HepG2 (cell line): ENCODE measurements around the gene CAMK2D. TPM values are rescaled to one million over a fixed set of nuclear protein-coding genes. Genes with fewer than 3 reads are reported as not detected.

Experiments
- ARID5B ChIP-seq: IDR thresholded peaks from 2 replicates; pipeline ENCODE4 v1.4.0; 2020; ENCODE audit warnings: mild to moderate bottlenecking, missing genetic modification reagents
- ARNTL ChIP-seq: sonication (generic); formaldehyde crosslinking; IDR thresholded peaks from 2 replicates; pipeline ENCODE4 v1.4.0; 2020; ENCODE audit warnings: mild to moderate bottlenecking, missing genetic modification reagents
- BCL6 ChIP-seq: IDR thresholded peaks from 2 replicates; pipeline ENCODE4 v1.6.1; 2016; ENCODE audit warnings: missing genetic modification reagents, missing compliant biosample characterization
- BRD4 ChIP-seq: sonication (generic); formaldehyde crosslinking; IDR thresholded peaks from 2 replicates; pipeline ENCODE4 v1.4.0; 2020; ENCODE audit warnings: missing genetic modification reagents
- E2F1 ChIP-seq: sonication (generic); formaldehyde crosslinking; IDR thresholded peaks from 2 replicates; pipeline ENCODE4 v1.5.0; 2020; ENCODE audit warnings: missing genetic modification reagents
- ELF4 ChIP-seq: sonication (generic); formaldehyde crosslinking; IDR thresholded peaks from 2 replicates; pipeline ENCODE4 v1.5.0; 2020; ENCODE audit warnings: missing genetic modification reagents, mild to moderate bottlenecking, moderate library complexity, borderline replicate concordance
- ETV5 ChIP-seq: IDR thresholded peaks from 2 replicates; pipeline ENCODE4 v1.6.1; 2018; ENCODE audit warnings: missing biosample characterization, missing genetic modification reagents, inconsistent platforms, borderline replicate concordance
- FOSL2 ChIP-seq: sonication (generic); formaldehyde crosslinking; IDR thresholded peaks from 2 replicates; pipeline ENCODE4 v1.4.0; 2020; ENCODE audit warnings: missing genetic modification reagents
- KLF12 ChIP-seq: sonication (generic); formaldehyde crosslinking; IDR thresholded peaks from 2 replicates; pipeline ENCODE4 v1.4.0; 2020; ENCODE audit warnings: missing genetic modification reagents, borderline replicate concordance
- MEF2D ChIP-seq: sonication (generic); formaldehyde crosslinking; IDR thresholded peaks from 2 replicates; pipeline ENCODE4 v1.5.1; 2020; ENCODE audit warnings: mild to moderate bottlenecking, missing genetic modification reagents
- RARA ChIP-seq: IDR thresholded peaks from 2 replicates; pipeline ENCODE4 v1.6.1; 2016; ENCODE audit warnings: missing genetic modification reagents, missing compliant biosample characterization
- RCOR2 ChIP-seq: IDR thresholded peaks from 2 replicates; pipeline ENCODE4 v1.6.1; 2016; ENCODE audit warnings: missing biosample characterization, missing genetic modification reagents
- SKI ChIP-seq: fragments of 450-650 bp; IDR thresholded peaks from one replicate; pipeline ENCODE4 v1.6.1; 2018; ENCODE audit warnings: mild to moderate bottlenecking; ENCODE audit not compliant: partially characterized antibody
- SRF ChIP-seq: IDR thresholded peaks from 2 replicates; pipeline ENCODE4 v1.6.1; 2011; ENCODE audit warnings: mild to moderate bottlenecking, low read depth, low read length, moderate library complexity
- TBX2 ChIP-seq: sonication (generic); formaldehyde crosslinking; IDR thresholded peaks from 2 replicates; pipeline ENCODE4 v1.5.0; 2020; ENCODE audit warnings: missing genetic modification reagents, mild to moderate bottlenecking, borderline replicate concordance
- ZBTB20 ChIP-seq: sonication (generic); formaldehyde crosslinking; IDR thresholded peaks from 2 replicates; pipeline ENCODE4 v1.8.1; 2023; ENCODE audit warnings: missing genetic modification reagents, low read depth, mild to moderate bottlenecking, borderline replicate concordance
- ZFY ChIP-seq: sonication (generic); formaldehyde crosslinking; IDR thresholded peaks from 2 replicates; pipeline ENCODE4 v1.4.0; 2020; ENCODE audit warnings: missing genetic modification reagents
- ZNF251 ChIP-seq: sonication (generic); formaldehyde crosslinking; IDR thresholded peaks from 2 replicates; pipeline ENCODE4 v1.9.0; 2021; ENCODE audit warnings: mild to moderate bottlenecking, missing genetic modification reagents
- polyA plus RNA-seq, 8 experiments: library from polyadenylated mRNA; depleted of rRNA in 3 of 8; stranded (reverse) in 7 of 8; unstranded in 1 of 8; fragments of >200 nt; fragmentation: Illumina TruSeq in 4 of 8; extraction: Trizol in 4 of 8; gene quantifications; 2 replicates each; pipeline versions ENCODE4 v1.2.1 to v1.2.3, GENCODE V29; 2011 to 2016; ENCODE audit warnings: low read depth in 4 of 8, missing spikeins in 1 of 8, mixed read lengths in 1 of 8; ENCODE audit not compliant: insufficient read depth in 1 of 8
- total RNA-seq, 5 experiments: library from RNA; depleted of rRNA; stranded (reverse); fragments of >200 nt; fragmentation: Illumina TruSeq; extraction: Trizol; gene quantifications; 2 replicates each; pipeline ENCODE4 v1.2.3, GENCODE V29; 2016; ENCODE audit warnings: low read depth in 1 of 5
- TF ChIP-seq, protein P1 (sequence below): IDR thresholded peaks from 2 replicates; pipeline ENCODE4 v1.6.1; 2016; ENCODE audit warnings: low read depth, borderline replicate concordance
- TF ChIP-seq, protein P2 (sequence below): sonication (generic); formaldehyde crosslinking; IDR thresholded peaks from 2 replicates; pipeline ENCODE4 v1.5.1; 2020; ENCODE audit warnings: missing genetic modification reagents, mild to moderate bottlenecking, borderline replicate concordance
- TF ChIP-seq, protein P3 (sequence below): sonication (generic); formaldehyde crosslinking; IDR thresholded peaks from 2 replicates; pipeline ENCODE4 v1.8.1; 2023; ENCODE audit warnings: mild to moderate bottlenecking, moderate library complexity, missing genetic modification reagents

Gene CAMK2D
- total and polyA plus RNA-seq, 2 of the 13 experiments (the other 11 are each of a cell fraction or from before 2014, with no cell fraction given), result 18.0 to 65.4 TPM

DNA sequence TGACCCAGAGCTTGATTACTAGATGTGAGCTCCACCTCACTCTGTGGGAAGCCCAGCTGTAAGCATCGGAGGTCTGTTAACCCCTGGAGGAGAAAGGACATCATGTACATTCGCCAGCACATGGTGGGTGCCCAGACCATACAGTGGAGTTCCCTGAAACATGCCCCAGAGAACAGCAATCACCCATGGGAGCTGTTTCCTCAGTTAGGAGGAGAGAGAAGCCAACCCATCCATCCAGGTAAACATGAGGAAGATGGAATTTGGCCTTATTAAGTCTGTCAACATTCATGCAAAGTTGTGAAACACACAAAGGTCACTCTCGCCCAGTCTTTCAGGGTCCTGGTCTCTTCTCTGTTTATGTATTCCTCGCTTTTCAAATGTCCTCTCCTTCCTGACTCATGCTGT, 357.4 kb downstream of the CAMK2D start (continued):
- peak; percentile 57; the same call in 1 of the 2 replicates for TF ChIP-seq MEF2D (CRISPR knock-in tag)
- peak; percentile 33; the same call in 1 of the 2 replicates for TF ChIP-seq ZFY (CRISPR knock-in tag)
- TF ChIP-seq RCOR2 (CRISPR knock-in tag), result peak; percentile 89; the same call in 1 of the 2 replicates
- TF ChIP-seq E2F1, result peak; percentile 34; the same call in 1 of the 2 replicates
- 0 out of 2 replicates have a peak, but pooled peaks have one; percentile 46 for TF ChIP-seq KLF12 (CRISPR knock-in tag)
- TF ChIP-seq ZBTB20 (CRISPR knock-in tag), result peak; percentile 26; the same call in 1 of the 2 replicates
- TF ChIP-seq, protein P1, sequence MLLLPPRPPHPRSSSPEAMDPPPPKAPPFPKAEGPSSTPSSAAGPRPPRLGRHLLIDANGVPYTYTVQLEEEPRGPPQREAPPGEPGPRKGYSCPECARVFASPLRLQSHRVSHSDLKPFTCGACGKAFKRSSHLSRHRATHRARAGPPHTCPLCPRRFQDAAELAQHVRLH (CRISPR knock-in tag), result 0 out of 2 replicates have a peak, but pooled peaks have one; percentile 36
- TF ChIP-seq BCL6, result peak; percentile 83
- TF ChIP-seq ARNTL (CRISPR knock-in tag), result 0 out of 2 replicates have a peak, but pooled peaks have one; percentile 24
- TF ChIP-seq ETV5 (CRISPR knock-in tag), result peak; percentile 50; the same call in 1 of the 2 replicates
- peak; percentile 78 for TF ChIP-seq FOSL2 (CRISPR knock-in tag)
- TF ChIP-seq TBX2 (CRISPR knock-in tag), result peak; percentile 93
- 0 out of 2 replicates have a peak, but pooled peaks have one; percentile 72 for TF ChIP-seq BRD4
- peak; percentile 80 for TF ChIP-seq RARA (CRISPR knock-in tag)
- TF ChIP-seq, protein P2, sequence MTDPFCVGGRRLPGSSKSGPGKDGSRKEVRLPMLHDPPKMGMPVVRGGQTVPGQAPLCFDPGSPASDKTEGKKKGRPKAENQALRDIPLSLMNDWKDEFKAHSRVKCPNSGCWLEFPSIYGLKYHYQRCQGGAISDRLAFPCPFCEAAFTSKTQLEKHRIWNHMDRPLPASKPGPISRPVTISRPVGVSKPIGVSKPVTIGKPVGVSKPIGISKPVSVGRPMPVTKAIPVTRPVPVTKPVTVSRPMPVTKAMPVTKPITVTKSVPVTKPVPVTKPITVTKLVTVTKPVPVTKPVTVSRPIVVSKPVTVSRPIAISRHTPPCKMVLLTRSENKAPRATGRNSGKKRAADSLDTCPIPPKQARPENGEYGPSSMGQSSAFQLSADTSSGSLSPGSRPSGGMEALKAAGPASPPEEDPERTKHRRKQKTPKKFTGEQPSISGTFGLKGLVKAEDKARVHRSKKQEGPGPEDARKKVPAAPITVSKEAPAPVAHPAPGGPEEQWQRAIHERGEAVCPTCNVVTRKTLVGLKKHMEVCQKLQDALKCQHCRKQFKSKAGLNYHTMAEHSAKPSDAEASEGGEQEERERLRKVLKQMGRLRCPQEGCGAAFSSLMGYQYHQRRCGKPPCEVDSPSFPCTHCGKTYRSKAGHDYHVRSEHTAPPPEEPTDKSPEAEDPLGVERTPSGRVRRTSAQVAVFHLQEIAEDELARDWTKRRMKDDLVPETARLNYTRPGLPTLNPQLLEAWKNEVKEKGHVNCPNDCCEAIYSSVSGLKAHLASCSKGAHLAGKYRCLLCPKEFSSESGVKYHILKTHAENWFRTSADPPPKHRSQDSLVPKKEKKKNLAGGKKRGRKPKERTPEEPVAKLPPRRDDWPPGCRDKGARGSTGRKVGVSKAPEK, result peak; percentile 79; the same call in 1 of the 2 replicates
- TF ChIP-seq ELF4 (CRISPR knock-in tag), result peak; percentile 43; the same call in 1 of the 2 replicates
- TF ChIP-seq ZNF251 (CRISPR knock-in tag), result no peak
- peak; percentile 95 for TF ChIP-seq ARID5B (CRISPR knock-in tag)
- TF ChIP-seq, protein P3, sequence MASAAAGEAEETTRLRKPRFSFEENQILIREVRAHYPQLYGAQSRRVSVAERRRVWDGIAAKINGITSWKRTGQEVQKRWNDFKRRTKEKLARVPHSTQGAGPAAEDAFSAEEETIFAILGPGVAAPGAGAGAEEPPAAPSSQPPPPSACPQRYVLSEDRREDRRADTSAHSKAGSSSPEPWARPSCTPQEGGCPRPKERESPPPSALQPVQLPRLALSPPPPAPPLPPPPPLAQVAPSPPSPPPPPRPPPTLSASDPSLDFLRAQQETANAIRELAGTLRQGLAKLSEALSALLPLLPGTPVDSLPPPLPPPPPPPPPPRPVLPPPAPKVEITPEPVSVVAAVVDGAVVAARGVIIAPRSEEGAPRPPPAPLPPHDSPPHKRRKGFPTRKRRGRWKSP (CRISPR knock-in tag), result peak; percentile 37; the same call in 1 of the 2 replicates
- 0 out of 2 replicates have a peak, but pooled peaks have one; percentile 3 for TF ChIP-seq SRF
- TF ChIP-seq SKI, result peak; percentile 23
